GM21576 (cell line): ENCODE data around the gene ZBTB4.

Source experiments
- ATAC-seq: cut with Tn5 transposase; IDR thresholded peaks from one replicate; pipeline ENCODE4 v1.9.1; 2021; ENCODE audit warnings: mild to moderate bottlenecking, moderate library complexity; ENCODE audit not compliant: unreplicated experiment

ZBTB4 gene

GRCh38 chr17:7479213-7480088 is at the start of gene ZBTB4:
Gene ZBTB4, minus strand, starts transcription at chr17:7479631. Its CDS starts 12,830 bp downstream, at chr17:7466801.
- ATAC-seq, result no peak

GRCh38 chr17:7528842-7529241 is 49.4 kb upstream of the ZBTB4 start:
- no peak for ATAC-seq

- ATAC-seq, result no peak
Observed at GRCh38 chr17:7523033-7523432, 43.6 kb upstream of the ZBTB4 start.

- ATAC-seq, result no peak
Observed at GRCh38 chr17:7515911-7516610, 36.6 kb upstream of the ZBTB4 start.

GRCh38 chr17:7513850-7514419 is 34.5 kb upstream of the ZBTB4 start:
- ATAC-seq, result no peak

- ATAC-seq, result no peak
Observed at GRCh38 chr17:7512824-7513540, 33.6 kb upstream of the ZBTB4 start.

GRCh38 chr17:7512105-7512504 is 32.7 kb upstream of the ZBTB4 start:
- ATAC-seq, result no peak

- ATAC-seq, result no peak
Observed at GRCh38 chr17:7511108-7511507, 31.7 kb upstream of the ZBTB4 start.

- no peak for ATAC-seq
Observed at GRCh38 chr17:7509937-7510336, 30.5 kb upstream of the ZBTB4 start.

- ATAC-seq, result no peak
Observed at GRCh38 chr17:7508846-7509245, 29.4 kb upstream of the ZBTB4 start.

GRCh38 chr17:7508145-7508544 is 28.7 kb upstream of the ZBTB4 start:
- ATAC-seq, result no peak

GRCh38 chr17:7503521-7503920 is 24.1 kb upstream of the ZBTB4 start:
- no peak for ATAC-seq

- ATAC-seq, result no peak
Observed at GRCh38 chr17:7502987-7503386, 23.6 kb upstream of the ZBTB4 start.

- ATAC-seq, result no peak
Observed at GRCh38 chr17:7502171-7502847, 22.9 kb upstream of the ZBTB4 start.

GRCh38 chr17:7501729-7502128 is 22.3 kb upstream of the ZBTB4 start:
- no peak for ATAC-seq

GRCh38 chr17:7499161-7499560 is 19.7 kb upstream of the ZBTB4 start:
- ATAC-seq, result no peak

GRCh38 chr17:7497636-7498035 is 18.2 kb upstream of the ZBTB4 start:
- no peak for ATAC-seq

GRCh38 chr17:7497228-7497627 is 17.8 kb upstream of the ZBTB4 start:
- no peak for ATAC-seq

- no peak for ATAC-seq
Observed at GRCh38 chr17:7496470-7497183, 17.2 kb upstream of the ZBTB4 start.

GRCh38 chr17:7495906-7496434 is 16.5 kb upstream of the ZBTB4 start:
- ATAC-seq, result no peak
